Stimulated activated CD4-positive, alpha-beta T cell treated with anti-CD3 and anti-CD28 coated beads, Interleukin-4, amount 100 ng/mL, for 24 hours (primary cell): Measurements from ENCODE around the gene CCDC85C.

Experiments used
- DNase-seq: peaks from one replicate; pipeline ENCODE4 v3.0.0-alpha.2; 2020

CCDC85C gene

GRCh38 chr14:99628887-99629618 is 25.0 kb upstream of the CCDC85C start:
- peak; percentile 59 for DNase-seq

- no peak for DNase-seq
Measured at GRCh38 chr14:99627510-99628381, 23.7 kb upstream of the CCDC85C start.

GRCh38 chr14:99627100-99627499 is 23.1 kb upstream of the CCDC85C start:
- DNase-seq: no peak

- DNase-seq: no peak
Measured at GRCh38 chr14:99626041-99626648, 22.1 kb upstream of the CCDC85C start.

GRCh38 chr14:99625476-99625875 is 21.5 kb upstream of the CCDC85C start:
- no peak for DNase-seq

GRCh38 chr14:99624971-99625370 is 21.0 kb upstream of the CCDC85C start:
- DNase-seq: no peak

GRCh38 chr14:99624024-99624423 is 20.0 kb upstream of the CCDC85C start:
- DNase-seq: no peak

GRCh38 chr14:99621948-99622347 is 17.9 kb upstream of the CCDC85C start:
- no peak for DNase-seq

- DNase-seq: no peak
Measured at GRCh38 chr14:99619835-99620834, 16.1 kb upstream of the CCDC85C start.

GRCh38 chr14:99616832-99617800 is 13.1 kb upstream of the CCDC85C start:
- DNase-seq: no peak

GRCh38 chr14:99615497-99616157 is 11.6 kb upstream of the CCDC85C start:
- no peak for DNase-seq

- no peak for DNase-seq
Measured at GRCh38 chr14:99612738-99613330, 8.8 kb upstream of the CCDC85C start.

GRCh38 chr14:99612071-99612737 is 8.2 kb upstream of the CCDC85C start:
- DNase-seq: no peak

GRCh38 chr14:99611646-99612045 is 7.6 kb upstream of the CCDC85C start:
- DNase-seq: no peak

- no peak for DNase-seq
Measured at GRCh38 chr14:99609245-99610170, 5.5 kb upstream of the CCDC85C start.

- DNase-seq: no peak
Measured at GRCh38 chr14:99608591-99608990, 4.6 kb upstream of the CCDC85C start.

- DNase-seq: no peak
Measured at GRCh38 chr14:99606359-99606758, 2.4 kb upstream of the CCDC85C start.

GRCh38 chr14:99605299-99605961 is 1.4 kb upstream of the CCDC85C start:
- DNase-seq: peak; percentile 77
